Activated CD4-positive, alpha-beta T cell treated with anti-CD3 and anti-CD28 coated beads, Interleukin-2, amount 10 ng/mL, durations not matched to agents 7 days and 5 days (primary cell): ENCODE data around the gene EXOC6B. TPM values are rescaled to one million over a fixed set of nuclear protein-coding genes. Genes with fewer than 3 reads are reported as not detected.
"Not testable (repeated sequence)": the region's sequence is repeated elsewhere in the genome, so short reads cannot be mapped to it uniquely, and the experiment has no call there.

Source experiments
- CTCF ChIA-PET: fragments of 350-600 bp; sonication (Branson Sonifier 250); formaldehyde crosslinking; loops from one replicate; lab custom pipeline; 2021; ENCODE audit warnings: antibody characterized with exemption; lab: Charles Lee
- POLR2A ChIA-PET: fragments of 350-600 bp; sonication (Branson Sonifier 250); formaldehyde crosslinking; loops from one replicate; lab custom pipeline; 2021; ENCODE audit warnings: antibody characterized with exemption; lab: Charles Lee
- DNase-seq: peaks from one replicate; pipeline ENCODE4 v3.0.0-alpha.2; 2020
- H3K27ac Mint-ChIP-seq: one replicate; pipeline ENCODE4 v1.8.0; 2021; ENCODE audit warnings: mild to moderate bottlenecking, moderate library complexity, mixed read lengths
- H3K27me3 Mint-ChIP-seq: one replicate; pipeline ENCODE4 v1.8.0; 2021; ENCODE audit warnings: mixed read lengths
- H3K36me3 Mint-ChIP-seq: one replicate; pipeline ENCODE4 v1.8.0; 2021; ENCODE audit warnings: low read depth, mixed read lengths
- H3K4me1 Mint-ChIP-seq: one replicate; pipeline ENCODE4 v1.8.0; 2021; ENCODE audit warnings: mixed read lengths
- H3K4me3 Mint-ChIP-seq: one replicate; pipeline ENCODE4 v1.8.0; 2021; ENCODE audit warnings: mild to moderate bottlenecking, moderate library complexity, mixed read lengths
- H3K9me3 Mint-ChIP-seq: one replicate; pipeline ENCODE4 v1.8.0; 2021; ENCODE audit warnings: mixed read lengths
- total RNA-seq, 2 experiments: library from RNA; stranded (reverse); gene quantifications; one replicate each; pipeline ENCODE4 v1.2.3, GENCODE V29; 2021

Gene EXOC6B
- total RNA-seq, 2 experiments from 2014 or later = 14.8 to 16.4 TPM

GRCh38 chr2:72627083-72627482 is 198.8 kb downstream of the EXOC6B start:
- ChIA-PET POLR2A (no interaction called here), CTCF (no interaction called here)
- Mint-ChIP-seq H3K27me3 (no peaks in the 10 kb centered on the region), H3K4me1 (no peaks in the 10 kb centered on the region), H3K9me3 (no peaks in the 10 kb centered on the region), H3K4me3 (no peak overlapping the region), H3K27ac (no peak overlapping the region), H3K36me3 (no peaks in the 10 kb centered on the region)
- no peak for DNase-seq

GRCh38 chr2:72625366-72625765 is 200.5 kb downstream of the EXOC6B start:
- POLR2A ChIA-PET = no interaction called here
- Mint-ChIP-seq H3K27me3 (no peaks in the 10 kb centered on the region), H3K4me1 (no peaks in the 10 kb centered on the region), H3K27ac (no peak overlapping the region), H3K36me3 (no peaks in the 10 kb centered on the region), H3K9me3 (no peaks in the 10 kb centered on the region), H3K4me3 (no peak overlapping the region)
- no peak for DNase-seq
- CTCF ChIA-PET = no interaction called here

DNA sequence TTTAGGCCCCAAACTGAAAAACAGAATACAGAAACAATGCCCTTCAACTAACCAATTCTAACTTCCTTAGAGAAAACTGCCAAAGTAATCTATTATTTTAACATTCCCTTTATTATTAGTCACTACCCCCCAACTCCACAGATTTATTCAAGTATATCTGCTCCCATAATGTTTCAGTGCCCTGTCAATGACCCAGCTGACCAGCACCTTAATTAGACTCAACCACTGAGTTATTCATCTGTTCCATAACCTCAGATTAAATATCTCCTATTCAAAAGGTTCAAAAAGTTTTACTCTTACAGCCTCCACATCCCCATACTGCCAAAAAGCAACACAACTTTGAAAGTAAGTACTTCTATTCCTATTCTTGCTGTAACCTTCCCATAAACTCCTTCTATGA is 202.4 kb downstream of the EXOC6B start:
- Mint-ChIP-seq H3K4me3 (no peak overlapping the region), H3K27me3 (no peaks in the 10 kb centered on the region), H3K4me1 (no peaks in the 10 kb centered on the region), H3K36me3 (no peaks in the 10 kb centered on the region), H3K27ac (no peak overlapping the region), H3K9me3 (no peaks in the 10 kb centered on the region)
- ChIA-PET POLR2A (no interaction called here), CTCF (no interaction called here)
- DNase-seq = no peak

DNA sequence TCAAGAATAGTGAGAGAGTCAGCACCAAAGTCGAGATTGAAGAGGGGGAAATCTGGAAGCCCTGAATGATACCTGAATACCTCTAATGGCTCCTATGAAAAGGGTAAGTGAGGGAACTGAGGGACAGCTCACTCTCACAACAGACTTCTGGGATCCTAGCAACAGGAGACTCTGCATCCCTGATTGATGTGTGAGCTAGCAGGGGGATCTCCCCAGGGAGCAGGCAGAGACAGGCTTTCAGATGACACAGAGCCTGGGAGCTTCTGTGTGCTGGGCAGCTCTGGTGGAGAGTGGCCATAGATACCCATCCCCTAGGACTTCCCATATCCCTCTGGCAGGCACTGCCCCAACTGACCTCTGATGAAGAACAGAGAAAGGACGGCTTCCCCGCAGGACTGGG is 206.2 kb downstream of the EXOC6B start:
- Mint-ChIP-seq H3K36me3 (no peaks in the 10 kb centered on the region), H3K4me1 (no peaks in the 10 kb centered on the region), H3K9me3 (peaks cover 8% of the 10 kb centered on the region), H3K27me3 (no peaks in the 10 kb centered on the region), H3K27ac (no peak overlapping the region), H3K4me3 (no peak overlapping the region)
- ChIA-PET POLR2A (no interaction called here), CTCF (no interaction called here)
- DNase-seq = no peak

GRCh38 chr2:72613931-72614330 is 211.9 kb downstream of the EXOC6B start:
- H3K4me1 Mint-ChIP-seq = no peaks in the 10 kb centered on the region
- CTCF ChIA-PET = interaction anchor here (0.6 kb wide), 1 partner anchor 8 kb away, joined by 4 read pairs; no protein-coding TSS in a partner anchor
- H3K27ac Mint-ChIP-seq = no peak overlapping the region

DNA sequence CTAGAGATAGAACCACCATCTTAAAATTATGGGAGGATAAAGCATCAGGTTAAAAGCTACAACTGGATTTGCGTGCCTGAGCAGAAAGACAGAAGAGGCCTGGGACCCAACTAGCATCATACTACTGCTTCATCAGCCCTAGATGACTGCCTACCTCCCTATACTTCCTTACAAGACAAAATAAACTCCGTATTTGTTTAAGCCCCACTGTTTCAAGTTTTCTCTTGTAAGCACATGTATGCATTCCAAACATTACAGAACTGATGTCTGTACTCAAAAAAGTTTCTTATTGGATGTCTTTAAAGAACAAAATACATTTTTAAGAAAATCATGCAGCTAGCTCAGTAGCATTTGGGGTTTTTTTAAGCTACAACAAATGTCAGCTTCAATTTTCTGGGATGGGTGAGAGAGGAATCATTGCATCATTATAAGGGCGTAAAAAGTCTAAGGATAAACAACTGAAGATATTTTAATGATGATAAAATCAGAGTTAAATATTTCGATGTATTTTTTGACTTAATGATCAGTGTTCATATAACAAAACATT is 213.1 kb downstream of the EXOC6B start:
- ChIA-PET POLR2A (no interaction called here), CTCF (no interaction called here)
- no peak for DNase-seq
- no peaks in the 10 kb centered on the region for H3K4me1 Mint-ChIP-seq
- no peak overlapping the region for H3K4me3 Mint-ChIP-seq
- no peaks in the 10 kb centered on the region for H3K27me3 Mint-ChIP-seq
- H3K36me3 Mint-ChIP-seq = no peaks in the 10 kb centered on the region
- peaks cover 8% of the 10 kb centered on the region for H3K9me3 Mint-ChIP-seq
- no peak overlapping the region for H3K27ac Mint-ChIP-seq

More at GRCh38 chr2:72613931-72614330, 211.9 kb downstream of the EXOC6B start:
- no peak overlapping the region for H3K4me3 Mint-ChIP-seq
- H3K9me3 Mint-ChIP-seq = peaks cover 8% of the 10 kb centered on the region
- H3K36me3 Mint-ChIP-seq = no peaks in the 10 kb centered on the region
- no peak for DNase-seq
- POLR2A ChIA-PET = no interaction called here
- H3K27me3 Mint-ChIP-seq = no peaks in the 10 kb centered on the region

DNA sequence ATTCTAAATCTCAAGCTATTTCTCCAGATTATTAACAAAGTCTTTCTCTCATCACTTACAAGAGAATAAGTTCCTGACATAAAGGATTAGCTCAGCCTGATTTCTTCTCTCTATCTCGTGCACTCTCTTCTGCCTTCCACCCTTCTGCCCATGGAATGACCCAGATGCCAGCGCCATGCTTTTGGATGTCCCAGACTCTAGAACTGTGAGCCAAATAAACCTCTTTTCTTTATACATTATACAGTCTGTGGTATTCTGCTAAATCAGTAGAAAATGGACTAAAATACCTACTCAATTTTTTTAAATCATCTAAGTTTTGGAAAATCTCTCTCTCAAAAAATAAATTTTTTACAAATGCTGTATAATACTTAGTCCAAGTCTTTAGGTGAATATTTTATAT is 218.6 kb downstream of the EXOC6B start:
- CTCF ChIA-PET = no interaction called here
- H3K27ac Mint-ChIP-seq = no peak overlapping the region

GRCh38 chr2:72605836-72606442 is 219.9 kb downstream of the EXOC6B start:
- Mint-ChIP-seq H3K4me1 (no peaks in the 10 kb centered on the region), H3K27me3 (no peaks in the 10 kb centered on the region), H3K36me3 (no peaks in the 10 kb centered on the region), H3K27ac (no peak overlapping the region), H3K4me3 (no peak overlapping the region), H3K9me3 (no peaks in the 10 kb centered on the region)
- ChIA-PET POLR2A (no interaction called here), CTCF (interaction anchor here (0.6 kb wide), 1 partner anchor 75 kb away, joined by 4 read pairs; no protein-coding TSS in a partner anchor)
- DNase-seq = no peak

More for the DNA sequence above, 218.6 kb downstream of the EXOC6B start:
- Mint-ChIP-seq H3K27me3 (no peaks in the 10 kb centered on the region), H3K4me3 (no peak overlapping the region), H3K36me3 (no peaks in the 10 kb centered on the region), H3K4me1 (no peaks in the 10 kb centered on the region), H3K9me3 (no peaks in the 10 kb centered on the region)
- no peak for DNase-seq
- POLR2A ChIA-PET = no interaction called here

DNA sequence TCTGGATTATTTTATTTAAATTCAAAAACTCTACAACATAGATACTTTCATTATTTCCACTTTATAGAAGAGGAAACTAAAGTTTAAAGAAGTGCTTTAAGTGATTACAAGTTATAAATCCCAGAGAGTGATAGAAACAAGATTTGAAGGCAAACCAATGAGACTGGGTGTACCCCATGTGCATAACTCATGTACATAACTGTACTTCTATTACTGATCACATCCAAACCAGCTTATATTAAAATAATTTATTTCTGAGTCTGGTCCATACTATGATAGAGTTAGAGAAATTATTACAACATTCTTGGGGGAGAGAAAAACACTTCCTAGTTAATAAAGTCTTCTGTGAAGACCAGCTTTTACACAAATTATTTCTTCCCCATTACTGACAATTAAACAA is 221.4 kb downstream of the EXOC6B start:
- no peak for DNase-seq
- no peaks in the 10 kb centered on the region for H3K4me1 Mint-ChIP-seq
- H3K27ac Mint-ChIP-seq = no peak overlapping the region
- ChIA-PET POLR2A (no interaction called here), CTCF (no interaction called here)
- no peaks in the 10 kb centered on the region for H3K9me3 Mint-ChIP-seq
- no peaks in the 10 kb centered on the region for H3K36me3 Mint-ChIP-seq
- no peaks in the 10 kb centered on the region for H3K27me3 Mint-ChIP-seq
- no peak overlapping the region for H3K4me3 Mint-ChIP-seq

DNA sequence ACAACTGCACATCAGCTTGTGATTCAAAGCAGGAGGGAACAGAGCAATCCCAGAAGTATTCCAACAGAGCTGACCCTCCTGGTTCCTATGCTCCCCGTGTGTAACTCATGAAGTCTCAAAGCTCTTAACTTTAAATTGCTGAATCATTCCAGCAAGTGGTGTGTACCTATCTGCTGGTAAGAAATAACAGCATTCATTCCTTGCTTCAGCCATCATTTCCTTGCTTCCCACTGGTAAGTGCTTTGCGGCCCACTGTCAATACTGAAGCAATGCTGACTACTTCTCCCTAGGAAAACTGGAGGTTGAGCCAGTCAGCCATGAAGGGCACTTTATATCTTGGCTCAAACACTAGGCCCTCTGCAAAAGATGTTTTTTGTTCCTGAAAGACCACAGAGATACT is 222.4 kb downstream of the EXOC6B start:
- Mint-ChIP-seq H3K27me3 (no peaks in the 10 kb centered on the region), H3K4me1 (no peaks in the 10 kb centered on the region), H3K4me3 (no peak overlapping the region), H3K27ac (no peak overlapping the region), H3K9me3 (no peaks in the 10 kb centered on the region), H3K36me3 (no peaks in the 10 kb centered on the region)
- DNase-seq = no peak
- ChIA-PET CTCF (no interaction called here), POLR2A (no interaction called here)

- Mint-ChIP-seq H3K4me3 (no peak overlapping the region), H3K36me3 (no peaks in the 10 kb centered on the region), H3K4me1 (no peaks in the 10 kb centered on the region), H3K9me3 (no peaks in the 10 kb centered on the region), H3K27me3 (no peaks in the 10 kb centered on the region), H3K27ac (no peak overlapping the region)
- POLR2A ChIA-PET = no interaction called here
- DNase-seq = no peak
- CTCF ChIA-PET = no interaction called here
Observed at GRCh38 chr2:72602711-72603110, 223.1 kb downstream of the EXOC6B start.

- Mint-ChIP-seq H3K4me1 (no peaks in the 10 kb centered on the region), H3K27ac (no peak overlapping the region), H3K36me3 (no peaks in the 10 kb centered on the region), H3K9me3 (no peaks in the 10 kb centered on the region), H3K4me3 (no peak overlapping the region), H3K27me3 (no peaks in the 10 kb centered on the region)
- ChIA-PET POLR2A (no interaction called here), CTCF (no interaction called here)
- no peak for DNase-seq
Observed at GRCh38 chr2:72602095-72602494, 223.7 kb downstream of the EXOC6B start.

GRCh38 chr2:72583836-72584235 is 242.0 kb downstream of the EXOC6B start:
- H3K36me3 Mint-ChIP-seq, CTCF ChIA-PET, DNase-seq, H3K4me3 Mint-ChIP-seq, H3K27ac Mint-ChIP-seq, POLR2A ChIA-PET, H3K9me3 Mint-ChIP-seq, H3K4me1 Mint-ChIP-seq, H3K27me3 Mint-ChIP-seq: not testable (repeated sequence)

- CTCF ChIA-PET = no interaction called here
- no peak overlapping the region for H3K27ac Mint-ChIP-seq
- H3K4me1 Mint-ChIP-seq = no peaks in the 10 kb centered on the region
- H3K9me3 Mint-ChIP-seq = no peaks in the 10 kb centered on the region
- no peaks in the 10 kb centered on the region for H3K36me3 Mint-ChIP-seq
- H3K27me3 Mint-ChIP-seq = no peaks in the 10 kb centered on the region
- no peak overlapping the region for H3K4me3 Mint-ChIP-seq
- POLR2A ChIA-PET = no interaction called here
- no peak for DNase-seq
Observed at GRCh38 chr2:72583376-72583775, 242.5 kb downstream of the EXOC6B start.
